ENCODE measurements around the gene TEX11.

The TEX11 gene

DNA sequence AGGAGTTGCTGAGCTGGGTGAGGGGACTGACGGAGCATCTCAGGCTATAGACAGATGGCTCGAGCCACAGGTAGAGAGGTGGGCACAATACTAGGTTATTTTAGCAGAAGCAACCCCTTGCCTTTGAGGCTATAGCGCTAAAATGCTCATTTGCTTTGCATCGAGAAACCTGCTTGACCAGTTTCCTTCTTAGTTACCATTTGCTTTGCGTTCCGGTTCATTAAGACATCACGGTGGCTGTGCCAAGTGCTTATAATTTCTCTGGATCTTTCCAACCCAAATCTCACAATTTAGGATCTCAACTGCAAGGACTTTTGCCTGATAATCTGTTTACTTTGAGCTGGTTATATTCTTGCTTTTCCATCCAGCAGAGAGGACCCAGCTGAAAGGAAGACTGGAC is 423.0 kb downstream of the TEX11 start:
- DNase-seq: no peak

- no peak for DNase-seq
These were observed 426.2 kb downstream of the TEX11 start for GRCh38 chrX:70482300-70482699.

- no peak for DNase-seq
These were observed 426.8 kb downstream of the TEX11 start for GRCh38 chrX:70481471-70482270.

DNA sequence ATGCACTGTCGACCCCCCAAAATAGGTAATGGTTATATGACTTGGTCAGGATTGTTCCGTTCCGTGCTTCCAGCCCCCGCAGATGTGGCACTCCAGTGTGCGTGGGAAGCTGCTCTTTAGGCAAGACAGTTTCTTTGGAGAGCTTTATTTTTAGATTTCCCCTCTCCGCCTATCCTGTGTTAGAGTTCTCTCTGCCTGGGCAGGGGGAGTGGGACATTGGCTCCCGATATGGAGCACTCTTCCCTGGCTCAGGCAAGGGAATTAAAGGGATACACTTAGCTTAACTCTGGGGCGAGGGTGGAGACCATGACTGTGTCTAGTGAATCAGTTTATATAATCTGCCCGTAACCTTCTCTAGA is 427.9 kb downstream of the TEX11 start:
- DNase-seq: no peak

GRCh38 chrX:70479922-70480659 is 428.4 kb downstream of the TEX11 start:
- DNase-seq: no peak

GRCh38 chrX:70479247-70479921 is 429.1 kb downstream of the TEX11 start:
- no peak for DNase-seq
